Temporal lobe (tissue), 1 donor: ENCODE data around the gene ZBTB40. TPM values are rescaled to one million over a fixed set of nuclear protein-coding genes. Genes with fewer than 3 reads are reported as not detected.

Experiments
- total RNA-seq: library from RNA; depleted of rRNA; stranded (reverse); fragments of >200 nt; gene quantifications from one replicate; pipeline ENCODE4 v1.2.3, GENCODE V29; 2014

ZBTB40 gene
- total RNA-seq, 1 donor from 2014 or later, result 11.6 TPM

Other genes starting within 250 kb of the ZBTB40 start
- 1.2 TPM for gene EPHA8, start 111.6 kb downstream of the ZBTB40 start, total RNA-seq
- 3.2 TPM for gene C1QA, start 184.8 kb downstream of the ZBTB40 start, total RNA-seq
- gene C1QC, start 191.8 kb downstream of the ZBTB40 start, total RNA-seq, result 5.2 TPM
- 5.9 TPM for gene C1QB, start 201.4 kb downstream of the ZBTB40 start, total RNA-seq